IMR-90 (cell line): Measurements from ENCODE around the gene IGF2R.

Experiments used
- BHLHE40 ChIP-seq: fragments of 150-350 bp; IDR thresholded peaks from 2 replicates; pipeline ENCODE4 v1.6.1; 2016; ENCODE audit warnings: mild to moderate bottlenecking, low read depth, low read length
- CEBPB ChIP-seq: IDR thresholded peaks from 2 replicates; pipeline ENCODE4 v1.6.1; 2012; ENCODE audit warnings: low read depth, low read length, improper control_type of control experiment
- CHD1 ChIP-seq: IDR thresholded peaks from 2 replicates; pipeline ENCODE4 v1.6.1; 2012; ENCODE audit warnings: low read depth, low read length, improper control_type of control experiment
- CTCF ChIP-seq: conservative IDR thresholded peaks from 2 replicates; pipeline ENCODE4 v1.5.1; 2012; ENCODE audit warnings: mild to moderate bottlenecking, low read depth, low read length, improper control_type of control experiment
- MAFK ChIP-seq: IDR thresholded peaks from 2 replicates; pipeline ENCODE4 v1.6.1; 2012; ENCODE audit warnings: low read depth, low read length, improper control_type of control experiment
- MAZ ChIP-seq: IDR thresholded peaks from 2 replicates; pipeline ENCODE4 v1.6.1; 2012; ENCODE audit warnings: low read depth, mild to moderate bottlenecking, low read length, improper control_type of control experiment, moderate library complexity, borderline replicate concordance
- POLR2A ChIP-seq: IDR thresholded peaks from 2 replicates; pipeline ENCODE4 v1.6.1; 2012; ENCODE audit warnings: mild to moderate bottlenecking, low read depth, low read length
- RAD21 ChIP-seq: IDR thresholded peaks from 2 replicates; pipeline ENCODE4 v1.6.1; 2012; ENCODE audit warnings: low read length, improper control_type of control experiment
- RCOR1 ChIP-seq: IDR thresholded peaks from 2 replicates; pipeline ENCODE4 v1.6.1; 2012; ENCODE audit warnings: mild to moderate bottlenecking, low read length, improper control_type of control experiment; ENCODE audit not compliant: insufficient replicate concordance
- USF2 ChIP-seq: fragments of 150-350 bp; IDR thresholded peaks from 2 replicates; pipeline ENCODE4 v1.6.1; 2017; ENCODE audit warnings: mild to moderate bottlenecking, antibody characterized with exemption, low read length, low read depth

GRCh38 chr6:160127270-160128124 lies 158.6 kb downstream of the IGF2R start:
- TF ChIP-seq CTCF (no peak), MAFK (no peak), CEBPB (no peak), CHD1 (no peak), RCOR1 (no peak), POLR2A (no peak), MAZ (no peak), USF2 (no peak), RAD21 (no peak), BHLHE40 (no peak)
